HCT116 (cell line): Measurements from ENCODE around the gene SLAIN1. TPM values are rescaled to one million over a fixed set of nuclear protein-coding genes. Genes with fewer than 3 reads are reported as not detected.

Source experiments
- ATAC-seq: fragments of 200-7000 bp; cut with Tn5 transposase; 2 replicates; pipeline ENCODE4 v1.9.1; 2020; ENCODE audit warnings: mild to moderate bottlenecking, moderate library complexity
- BruUV-seq: library from RNA; stranded (reverse); fragments of 400-500 nt; replicated peaks from 2 replicates; lab custom pipeline; 2021; lab: Mats Ljungman, UMichigan
- CTCF ChIA-PET: fragments of 300-600 bp; sonication (Branson Sonifier 250); formaldehyde crosslinking; loops from one replicate; lab custom pipeline; 2021; ENCODE audit warnings: antibody characterized with exemption; lab: Charles Lee
- POLR2A ChIA-PET: fragments of 300-600, 350-600 bp; sonication (Branson Sonifier 250); formaldehyde crosslinking; loops from one replicate; lab custom pipeline; 2021; ENCODE audit warnings: antibody characterized with exemption; lab: Charles Lee
- RAD21 ChIA-PET, 2 experiments: fragments of 300-600 bp; sonication (Branson Sonifier 250); formaldehyde crosslinking; loops; one replicate each; lab custom pipeline; 2023; ENCODE audit warnings: low total read pairs in 2 of 2; ENCODE audit not compliant: uncharacterized antibody in 2 of 2, unreplicated experiment in 2 of 2, low non-redundant PET in 1 of 2; lab: Charles Lee
- DNase-seq: peaks from one replicate; pipeline ENCODE4 v3.0.0-alpha.2; 2010; ENCODE audit warnings: low read depth, low spot score
- H2AFZ ChIP-seq: fragments of 200-600 bp; shearing (Covaris generic), sonication (generic); 2 replicates; pipeline ENCODE4 v1.6.1; 2017; ENCODE audit warnings: low read depth, mixed run types, mixed read lengths, antibody characterized with exemption, low read length; ENCODE audit not compliant: poor library complexity, severe bottlenecking
- H3K27ac ChIP-seq: 2 replicates; pipeline ENCODE4 v1.5.1; 2012; ENCODE audit warnings: low read depth, low read length
- H3K27me3 ChIP-seq: fragments of 200-600 bp; sonication (generic); 2 replicates; pipeline ENCODE4 v1.6.1; 2016; ENCODE audit warnings: mixed run types, low read length, mixed read lengths; ENCODE audit not compliant: insufficient read depth
- H3K36me3 ChIP-seq, 2 experiments: fragments of 200-500 bp in 1 of 2; fragments of 200-600 bp in 1 of 2; sonication (Bioruptor generic) in 1 of 2; sonication (generic) in 1 of 2; 2 replicates each; pipeline versions ENCODE4 v1.5.1 to v1.6.1; 2014 to 2016; ENCODE audit warnings: low read length in 2 of 2, inconsistent platforms in 1 of 2, mixed read lengths in 1 of 2, mixed run types in 1 of 2; ENCODE audit not compliant: insufficient read depth in 2 of 2, control insufficient read depth in 1 of 2
- H3K4me1 ChIP-seq, 2 experiments: fragments of 200-600 bp in 1 of 2; sonication (generic) in 1 of 2; 2 replicates each; pipeline versions ENCODE4 v1.5.1 to v1.6.1; 2012 to 2017; ENCODE audit warnings: low read length in 2 of 2, inconsistent platforms in 1 of 2, mild to moderate bottlenecking in 1 of 2, mixed read lengths in 1 of 2, mixed run types in 1 of 2, moderate library complexity in 1 of 2; ENCODE audit not compliant: insufficient read depth in 2 of 2, control insufficient read depth in 1 of 2
- H3K4me2 ChIP-seq: fragments of 200-600 bp; sonication (generic); 2 replicates; pipeline ENCODE4 v1.6.1; 2017; ENCODE audit warnings: mixed run types, low read length, mixed read lengths
- H3K4me3 ChIP-seq, 2 experiments: fragments of 200-600 bp in 1 of 2; sonication (generic) in 1 of 2; replicated peaks in 1 of 2; 2 replicates each; pipeline ENCODE4 v1.5.1; 2011 to 2016; ENCODE audit warnings: low read length in 2 of 2, control low read depth in 1 of 2, low read depth in 1 of 2, mild to moderate bottlenecking in 1 of 2, mixed read lengths in 1 of 2, mixed run types in 1 of 2
- H3K79me2 ChIP-seq: fragments of 200-600 bp; sonication (generic); 2 replicates; pipeline ENCODE4 v1.6.1; 2017; ENCODE audit warnings: mild to moderate bottlenecking, mixed run types, low read length, moderate library complexity, mixed read lengths; ENCODE audit not compliant: insufficient read depth
- H3K9ac ChIP-seq: fragments of 200-600 bp; sonication (generic); 2 replicates; pipeline ENCODE4 v1.6.1; 2016; ENCODE audit warnings: low read length, mixed read lengths
- H3K9me2 ChIP-seq: fragments of 200-600 bp; sonication (generic), shearing (Covaris generic); 2 replicates; pipeline ENCODE4 v1.6.1; 2017; ENCODE audit warnings: mixed run types, mild to moderate bottlenecking, moderate library complexity; ENCODE audit not compliant: insufficient read depth
- H3K9me3 ChIP-seq, 2 experiments: fragments of 200-500 bp in 1 of 2; fragments of 200-600 bp in 1 of 2; sonication (Bioruptor generic) in 1 of 2; sonication (generic) in 1 of 2; 2 replicates each; pipeline ENCODE4 v1.6.1; 2014 to 2017; ENCODE audit warnings: low read length in 2 of 2, mixed read lengths in 2 of 2, inconsistent platforms in 1 of 2, low read depth in 1 of 2, mild to moderate bottlenecking in 1 of 2, mixed run types in 1 of 2, moderate library complexity in 1 of 2; ENCODE audit not compliant: control insufficient read depth in 1 of 2, insufficient read depth in 1 of 2
- H4K20me1 ChIP-seq: fragments of 200-600 bp; sonication (generic), shearing (Covaris generic); 2 replicates; pipeline ENCODE4 v1.6.1; 2017; ENCODE audit warnings: mixed run types, mild to moderate bottlenecking, moderate library complexity; ENCODE audit not compliant: insufficient read depth
- CEBPB ChIP-seq: IDR thresholded peaks from 2 replicates; pipeline ENCODE4 v1.6.1; 2012; ENCODE audit warnings: low read depth
- EGR1 ChIP-seq: IDR thresholded peaks from 2 replicates; pipeline ENCODE4 v1.6.1; 2012; ENCODE audit warnings: low read depth
- EZH2 ChIP-seq: fragments of 200-600 bp; sonication (generic); IDR thresholded peaks from 2 replicates; pipeline ENCODE4 v1.6.1; 2017; ENCODE audit warnings: antibody characterized with exemption, mixed run types
- EZH2phosphoT487 ChIP-seq: fragments of 200-600 bp; IDR thresholded peaks from 2 replicates; pipeline ENCODE4 v1.6.1; 2018; ENCODE audit warnings: antibody characterized with exemption, borderline replicate concordance
- FOSL1 ChIP-seq: IDR thresholded peaks from 2 replicates; pipeline ENCODE4 v1.6.1; 2012; ENCODE audit warnings: low read depth
- JUND ChIP-seq: IDR thresholded peaks from 2 replicates; pipeline ENCODE4 v1.6.1; 2012
- MAX ChIP-seq: IDR thresholded peaks from 2 replicates; pipeline ENCODE4 v1.6.1; 2012
- POLR2A ChIP-seq: IDR thresholded peaks from 2 replicates; pipeline ENCODE4 v1.7.0; 2011; ENCODE audit warnings: borderline replicate concordance; ENCODE audit not compliant: insufficient read depth, insufficient read length; ENCODE audit errors: extremely low read depth
- RAD21 ChIP-seq: IDR thresholded peaks from 2 replicates; pipeline ENCODE4 v1.6.1; 2012; ENCODE audit warnings: low read depth, mild to moderate bottlenecking
- SP1 ChIP-seq: IDR thresholded peaks from 2 replicates; pipeline ENCODE4 v1.6.1; 2012; ENCODE audit warnings: low read depth
- SRF ChIP-seq: IDR thresholded peaks from 2 replicates; pipeline ENCODE4 v1.6.1; 2012; ENCODE audit warnings: low read depth
- TCF7L2 ChIP-seq: IDR thresholded peaks from 2 replicates; pipeline ENCODE4 v1.7.0; 2011; ENCODE audit warnings: borderline replicate concordance, inconsistent platforms; ENCODE audit not compliant: insufficient read depth, insufficient read length; ENCODE audit errors: extremely low read depth
- YY1 ChIP-seq: IDR thresholded peaks from 2 replicates; pipeline ENCODE4 v1.6.1; 2011; ENCODE audit warnings: low read length, low read depth, moderate library complexity, mild to moderate bottlenecking; ENCODE audit not compliant: insufficient replicate concordance; ENCODE audit errors: extremely low read depth
- ZFX ChIP-seq: fragments of 450-650 bp; IDR thresholded peaks from 2 replicates; pipeline ENCODE4 v1.6.1; 2017
- ZNF274 ChIP-seq: fragments of 200-500 bp; sonication (Bioruptor generic); IDR thresholded peaks from 2 replicates; pipeline ENCODE4 v1.6.1; 2014; ENCODE audit warnings: mild to moderate bottlenecking, low read depth, low read length, inconsistent platforms
- intact Hi-C: fragments of 100-400 bp; cut with micrococcal nuclease; formaldehyde crosslinking; loops from 2 replicates; pipeline ENCODE4 v1.10.0; 2022
- total RNA-seq: library from RNA; stranded (reverse); gene quantifications from one replicate; pipeline ENCODE4 v1.2.1, GENCODE V29; 2021; ENCODE audit not compliant: unreplicated experiment

Gene SLAIN1
- total RNA-seq, 1 experiment from 2014 or later = 0.34 TPM

GRCh38 chr13:77806518-77806917, 109.0 kb downstream of the SLAIN1 start:
- Histone ChIP-seq H3K4me3 (no peak overlapping the region), H2AFZ (no peak overlapping the region), H3K27me3 (no peaks in the 10 kb centered on the region), H3K36me3 (no peaks in the 10 kb centered on the region), H3K4me1 (no peaks in the 10 kb centered on the region), H3K27ac (no peak overlapping the region), H4K20me1 (no peaks in the 10 kb centered on the region), H3K9me2 (no peaks in the 10 kb centered on the region), H3K79me2 (no peaks in the 10 kb centered on the region), H3K4me2 (no peak overlapping the region), H3K9ac (no peak overlapping the region), H3K9me3 (no peaks in the 10 kb centered on the region; a peak in 1 of 4 replicates)
- BruUV-seq = no TSS peak
- ATAC-seq = no peak
- ChIA-PET POLR2A (no interaction called here), CTCF (no interaction called here), RAD21 (no interaction called here)
- DNase-seq = no peak
- no peak for TF ChIP-seq SP1
- no peak for TF ChIP-seq RAD21
- no peak for TF ChIP-seq EZH2phosphoT487
- TF ChIP-seq ZNF274 = no peak
- no peak for TF ChIP-seq MAX
- no peak for TF ChIP-seq POLR2A
- no peak for TF ChIP-seq TCF7L2
- no peak for TF ChIP-seq EGR1
- TF ChIP-seq ZFX = no peak
- TF ChIP-seq YY1 = no peak
- TF ChIP-seq EZH2 = no peak
- no peak for TF ChIP-seq FOSL1
- TF ChIP-seq SRF = no peak
- TF ChIP-seq CEBPB = no peak
- no peak for TF ChIP-seq JUND
- intact Hi-C loops = no loop called here
